Activated naive CD8-positive, alpha-beta T cell treated with anti-CD3 and anti-CD28 coated beads, Interleukin-2, amount 50 U/mL, for 24 hours (primary cell): ENCODE results near the gene SRCAP.
A peak's percentile ranks its signal among the peaks of the same experiment; 100 is the strongest.
"Not testable (repeated sequence)": the region's sequence is repeated elsewhere in the genome, so short reads cannot be mapped to it uniquely, and the experiment has no call there.

Source experiments
- ATAC-seq: fragments of 150-1000 bp; cut with Tn5 transposase; one replicate; pipeline ENCODE4 v1.10.0; 2021
- DNase-seq: peaks from one replicate; pipeline ENCODE4 v3.0.0; 2021
- H3K27ac Mint-ChIP-seq: one replicate; pipeline ENCODE4 v1.8.0; 2021; ENCODE audit warnings: mild to moderate bottlenecking, mixed read lengths
- H3K27me3 Mint-ChIP-seq: one replicate; pipeline ENCODE4 v1.8.0; 2021; ENCODE audit warnings: mixed read lengths
- H3K36me3 Mint-ChIP-seq: one replicate; pipeline ENCODE4 v1.8.0; 2021; ENCODE audit warnings: low read depth, mixed read lengths
- H3K4me1 Mint-ChIP-seq: one replicate; pipeline ENCODE4 v1.8.0; 2021; ENCODE audit warnings: mixed read lengths
- H3K4me3 Mint-ChIP-seq: one replicate; pipeline ENCODE4 v1.8.0; 2021; ENCODE audit warnings: mild to moderate bottlenecking, moderate library complexity, mixed read lengths
- H3K9me3 Mint-ChIP-seq: one replicate; pipeline ENCODE4 v1.8.0; 2021; ENCODE audit warnings: mixed read lengths

Gene SRCAP

GRCh38 chr16:30669903-30670824 is 28.8 kb upstream of the SRCAP start:
- Mint-ChIP-seq H3K4me1 (peaks cover 2% of the 10 kb centered on the region), H3K27ac (no peak overlapping the region), H3K27me3 (no peaks in the 10 kb centered on the region), H3K4me3 (no peak overlapping the region), H3K9me3 (no peaks in the 10 kb centered on the region), H3K36me3 (peaks cover 21% of the 10 kb centered on the region)
- DNase-seq (no peak), ATAC-seq (no peak)

DNA sequence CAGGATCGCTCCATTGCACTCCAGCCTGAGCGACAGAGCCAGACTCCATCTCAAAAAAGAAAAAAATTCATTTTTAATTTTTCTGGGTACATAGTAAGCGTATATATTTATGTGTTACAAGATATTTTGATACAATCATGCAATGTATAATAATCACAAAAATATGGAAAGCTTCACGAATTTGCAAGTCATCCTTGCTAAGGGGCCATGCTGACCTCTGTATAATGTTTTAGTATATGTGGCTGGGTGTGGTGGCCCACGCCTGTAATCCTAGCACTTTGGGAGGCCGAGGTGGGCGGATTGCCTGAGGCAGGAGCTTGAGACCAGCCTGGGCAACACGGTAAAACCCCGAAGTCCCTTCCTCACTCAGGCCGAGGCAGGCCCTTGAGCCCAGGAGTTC is 23.8 kb upstream of the SRCAP start:
- ATAC-seq (no peak), DNase-seq (no peak)
- Mint-ChIP-seq H3K27me3 (no peaks in the 10 kb centered on the region), H3K27ac (no peak overlapping the region), H3K36me3 (peaks cover 3% of the 10 kb centered on the region), H3K9me3 (no peaks in the 10 kb centered on the region), H3K4me1 (no peaks in the 10 kb centered on the region), H3K4me3 (no peak overlapping the region)

DNA sequence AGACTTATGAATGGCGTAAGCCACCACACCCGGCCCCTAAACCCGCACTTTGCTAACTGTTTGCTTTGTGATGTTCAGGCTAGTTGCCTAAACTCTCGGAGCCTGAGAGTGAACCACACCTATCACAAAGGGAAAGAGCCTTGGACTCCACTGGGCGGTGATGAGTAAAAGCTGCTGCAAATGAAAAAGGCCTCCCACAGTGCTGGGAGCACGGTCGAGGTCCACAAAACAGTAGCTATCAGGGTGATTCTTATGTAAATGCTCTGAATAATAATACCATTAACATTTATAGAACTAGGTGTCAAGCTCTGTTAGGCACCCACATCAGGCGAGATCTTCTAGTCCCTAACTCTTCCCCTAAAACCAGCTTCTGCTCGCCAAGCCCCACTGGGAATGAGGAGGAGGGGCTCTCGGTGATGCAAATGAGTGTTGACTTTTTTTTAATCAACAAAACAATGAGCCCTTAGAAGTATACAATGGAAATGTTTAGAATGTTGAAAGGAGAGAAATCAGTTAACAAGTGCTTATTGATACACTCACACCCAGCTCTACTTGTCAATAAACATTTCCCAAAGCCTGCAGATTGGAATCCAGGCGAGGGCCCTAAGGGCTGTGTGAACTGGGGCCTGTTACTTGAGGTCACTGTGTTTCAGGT is 20.9 kb upstream of the SRCAP start:
- H3K4me3 Mint-ChIP-seq: no peak overlapping the region
- DNase-seq: no peak
- ATAC-seq: no peak
- no peaks in the 10 kb centered on the region for H3K36me3 Mint-ChIP-seq
- no peak overlapping the region for H3K27ac Mint-ChIP-seq
- H3K4me1 Mint-ChIP-seq: no peaks in the 10 kb centered on the region
- no peaks in the 10 kb centered on the region for H3K9me3 Mint-ChIP-seq
- H3K27me3 Mint-ChIP-seq: no peaks in the 10 kb centered on the region

- H3K4me3 Mint-ChIP-seq: no peak overlapping the region
- no peaks in the 10 kb centered on the region for H3K36me3 Mint-ChIP-seq
- DNase-seq: no peak
- H3K27ac Mint-ChIP-seq: no peak overlapping the region
- H3K4me1 Mint-ChIP-seq: no peaks in the 10 kb centered on the region
- no peak for ATAC-seq
- H3K9me3 Mint-ChIP-seq: no peaks in the 10 kb centered on the region
- no peaks in the 10 kb centered on the region for H3K27me3 Mint-ChIP-seq
Measured at GRCh38 chr16:30678586-30678970, 20.4 kb upstream of the SRCAP start.

DNA sequence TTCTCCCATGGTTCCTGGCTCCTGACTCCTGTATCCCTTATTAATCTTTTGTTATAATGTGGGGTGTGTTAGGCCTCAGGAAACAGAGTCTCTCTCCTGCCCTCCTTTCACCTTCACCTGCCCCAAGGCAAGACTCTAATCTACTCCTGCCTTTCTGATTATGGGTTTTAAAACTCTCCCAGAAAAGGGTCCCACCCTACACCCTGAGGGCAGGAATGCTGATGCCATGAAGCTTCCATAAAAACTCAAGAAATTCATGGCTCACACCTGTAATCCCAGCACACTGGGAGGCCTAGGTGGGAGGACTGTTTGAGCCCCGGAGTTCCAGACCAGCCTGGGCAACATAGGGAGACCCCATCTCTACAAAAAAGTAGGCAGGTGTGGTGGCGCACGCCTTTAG is 18.6 kb upstream of the SRCAP start:
- Mint-ChIP-seq H3K9me3 (no peaks in the 10 kb centered on the region), H3K4me1 (no peaks in the 10 kb centered on the region), H3K4me3 (no peak overlapping the region), H3K27me3 (no peaks in the 10 kb centered on the region), H3K27ac (no peak overlapping the region), H3K36me3 (no peaks in the 10 kb centered on the region)
- no peak for DNase-seq
- no peak for ATAC-seq

DNA sequence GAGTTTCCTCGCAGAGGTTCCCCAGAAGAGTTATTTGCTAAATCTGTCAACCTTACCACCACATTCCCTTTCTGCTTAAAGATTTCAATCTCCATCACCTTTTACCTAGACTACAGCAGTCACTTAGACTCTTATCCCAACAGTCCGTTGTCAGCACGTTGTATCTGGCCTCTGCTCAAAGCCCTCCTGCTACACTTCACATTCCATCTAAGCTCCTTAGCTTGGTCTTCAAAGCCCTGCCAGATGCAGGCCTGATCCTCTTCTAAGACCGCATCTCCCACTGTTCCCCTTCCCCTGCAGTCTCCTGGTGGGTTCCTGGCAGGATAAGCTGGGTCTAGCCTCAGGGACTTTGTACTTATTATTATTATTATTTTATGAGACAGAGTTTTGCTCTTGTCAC is 10.3 kb upstream of the SRCAP start:
- no peak for ATAC-seq
- no peak overlapping the region for H3K4me3 Mint-ChIP-seq

GRCh38 chr16:30691907-30692306 is 7.1 kb upstream of the SRCAP start:
- ATAC-seq (no peak), DNase-seq (no peak)
- peaks cover 6% of the 10 kb centered on the region for H3K4me1 Mint-ChIP-seq
- H3K27me3 Mint-ChIP-seq: no peaks in the 10 kb centered on the region
- H3K9me3 Mint-ChIP-seq: no peaks in the 10 kb centered on the region
- no peaks in the 10 kb centered on the region for H3K36me3 Mint-ChIP-seq
- no peak overlapping the region for H3K27ac Mint-ChIP-seq
- no peak overlapping the region for H3K4me3 Mint-ChIP-seq

More for the DNA sequence above, 10.3 kb upstream of the SRCAP start:
- DNase-seq: no peak
- Mint-ChIP-seq H3K9me3 (no peaks in the 10 kb centered on the region), H3K4me1 (peaks cover 5% of the 10 kb centered on the region), H3K36me3 (no peaks in the 10 kb centered on the region), H3K27me3 (no peaks in the 10 kb centered on the region), H3K27ac (no peak overlapping the region)

DNA sequence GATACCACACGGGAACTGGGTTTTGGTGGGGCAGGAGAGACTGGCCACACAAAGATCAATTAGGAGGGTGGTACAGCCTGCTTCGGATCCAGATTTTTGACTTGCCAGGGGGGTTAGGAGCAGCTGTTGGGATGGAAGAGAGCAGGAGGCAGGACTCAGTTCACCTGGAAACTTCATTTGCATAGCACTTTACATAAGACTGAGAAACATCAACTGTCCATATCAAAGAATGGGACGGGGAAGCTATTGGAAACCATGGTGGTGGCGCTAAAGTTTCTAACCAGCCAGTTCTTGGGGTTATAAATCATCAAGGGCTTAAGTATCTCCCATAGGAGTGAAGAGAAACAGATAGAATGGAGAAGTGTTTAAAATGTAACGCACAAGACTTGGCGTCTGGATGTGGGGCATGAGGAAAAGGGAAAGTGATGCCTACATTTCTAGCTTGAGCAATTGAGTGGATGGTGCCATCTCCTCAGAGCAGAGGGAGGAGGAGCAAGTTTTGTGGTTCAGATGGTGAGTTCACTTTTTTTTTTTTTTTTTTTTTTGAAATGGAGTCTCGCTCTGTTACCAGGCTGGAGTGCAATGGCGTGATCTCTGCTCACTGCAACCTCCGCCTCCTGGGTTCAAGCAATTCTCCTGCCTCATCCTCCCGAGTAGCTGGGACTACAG is 6.4 kb upstream of the SRCAP start:
- Mint-ChIP-seq H3K4me1 (peaks cover 12% of the 10 kb centered on the region), H3K27ac (no peak overlapping the region), H3K36me3 (no peaks in the 10 kb centered on the region), H3K4me3 (no peak overlapping the region), H3K9me3 (no peaks in the 10 kb centered on the region), H3K27me3 (no peaks in the 10 kb centered on the region)
- ATAC-seq: no peak
- no peak for DNase-seq

DNA sequence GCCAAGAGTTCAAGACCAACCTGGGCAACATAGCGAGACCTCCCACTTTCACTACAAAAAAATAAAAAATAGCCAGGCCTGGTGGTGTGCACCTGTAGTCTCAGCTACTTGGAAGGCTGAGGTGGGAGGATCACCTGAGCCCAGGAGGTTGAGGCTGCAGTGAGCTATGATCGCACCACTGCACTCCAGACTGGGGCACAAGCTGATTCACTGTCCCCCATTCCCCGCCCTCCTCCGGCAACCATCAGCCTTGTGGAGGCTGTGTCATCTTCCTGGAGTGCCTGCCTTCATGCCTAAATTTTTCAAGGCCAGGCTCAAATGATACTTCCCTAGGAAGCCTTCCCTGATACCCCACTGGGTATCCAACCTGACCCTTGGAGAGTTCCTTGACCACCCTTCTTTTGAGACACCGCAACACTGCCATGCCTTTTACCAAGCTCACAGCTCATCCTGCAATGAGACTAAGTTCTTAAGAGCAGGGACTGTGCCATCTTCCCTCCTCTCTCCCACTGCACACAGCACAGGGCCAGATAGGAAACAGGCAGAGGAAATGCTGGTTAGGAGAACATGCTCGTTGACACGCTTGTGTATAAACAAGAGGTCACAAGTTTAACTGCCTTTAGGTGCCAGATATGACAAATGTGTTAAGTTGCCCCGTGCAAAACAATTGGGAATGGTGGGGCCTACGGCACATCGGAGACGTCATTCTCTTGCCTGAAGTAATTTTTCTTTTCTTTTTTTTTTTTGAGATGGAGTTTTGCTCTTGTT is 3.9 kb upstream of the SRCAP start:
- DNase-seq (no peak), ATAC-seq (no peak)
- peaks cover 8% of the 10 kb centered on the region for H3K36me3 Mint-ChIP-seq
- peaks cover 25% of the 10 kb centered on the region for H3K4me1 Mint-ChIP-seq
- H3K27ac Mint-ChIP-seq: no peak overlapping the region
- H3K4me3 Mint-ChIP-seq: no peak overlapping the region
- H3K9me3 Mint-ChIP-seq: no peaks in the 10 kb centered on the region
- H3K27me3 Mint-ChIP-seq: peaks cover 3% of the 10 kb centered on the region

DNA sequence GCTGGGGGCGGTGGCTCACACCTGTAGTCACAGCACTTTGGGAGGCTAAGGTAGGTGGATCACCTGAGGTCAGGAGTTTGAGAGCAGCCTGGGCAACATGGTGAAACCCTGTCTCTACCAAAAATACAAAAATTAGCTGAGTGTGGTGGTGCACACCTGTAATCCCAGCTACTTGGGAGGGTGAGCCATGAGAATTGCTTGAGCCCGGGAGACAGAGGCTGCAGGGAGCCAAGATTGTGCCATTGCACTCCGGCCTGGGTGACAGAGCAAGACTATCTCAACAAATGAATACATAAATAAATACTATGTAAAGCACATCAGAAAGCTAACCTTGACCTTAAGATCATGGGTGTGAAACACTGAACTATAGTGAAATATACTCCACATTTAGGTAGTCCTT is 2.3 kb upstream of the SRCAP start:
- H3K27ac Mint-ChIP-seq, H3K27me3 Mint-ChIP-seq, H3K9me3 Mint-ChIP-seq, DNase-seq, H3K4me3 Mint-ChIP-seq, ATAC-seq: not testable (repeated sequence)
- Mint-ChIP-seq H3K4me1 (peaks cover 34% of the 10 kb centered on the region), H3K36me3 (peaks cover 17% of the 10 kb centered on the region)

GRCh38 chr16:30697264-30698138 is 1.5 kb upstream of the SRCAP start:
- Mint-ChIP-seq H3K4me3 (peak overlapping the region; percentile 92), H3K4me1 (peaks cover 33% of the 10 kb centered on the region)
- no peak for DNase-seq

DNA sequence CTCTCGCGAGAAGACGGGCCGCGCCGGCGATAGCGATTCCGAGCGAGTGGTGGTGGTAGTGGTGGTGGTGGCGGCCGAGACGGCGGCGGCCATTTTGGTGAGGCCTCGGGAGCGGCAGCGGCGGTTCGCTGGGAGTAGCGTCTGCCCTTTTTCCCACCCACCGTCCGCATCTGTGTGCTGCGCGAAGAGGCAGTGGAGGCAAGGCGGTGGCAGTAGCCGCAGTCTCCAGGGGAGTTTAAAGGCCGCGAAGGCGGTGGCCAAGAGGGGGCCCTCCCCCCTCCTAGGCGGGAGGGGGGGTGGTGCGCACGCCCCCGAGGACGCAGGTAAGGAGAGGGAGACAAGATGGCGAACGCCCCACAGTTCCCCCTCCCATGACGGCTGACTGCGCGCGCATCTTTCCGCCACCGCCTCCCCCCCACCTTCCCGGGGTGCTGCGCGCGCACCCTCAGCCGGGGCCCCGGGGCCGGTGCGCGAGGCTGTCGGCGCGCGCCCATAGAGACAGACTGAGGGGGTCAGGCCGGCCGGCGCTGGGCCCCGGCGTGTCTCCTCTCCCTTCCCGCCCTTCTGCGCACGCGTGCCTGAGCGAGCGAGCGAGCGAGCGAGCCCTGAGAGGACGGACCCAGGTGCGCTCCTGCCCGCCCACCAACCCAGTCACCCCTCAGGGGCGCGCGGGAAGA is 694 bp upstream of the SRCAP start:
- peak; percentile 66 for ATAC-seq
- peak; percentile 99 for DNase-seq
- peaks cover 31% of the 10 kb centered on the region for H3K4me1 Mint-ChIP-seq
- peaks cover 3% of the 10 kb centered on the region for H3K27me3 Mint-ChIP-seq
- H3K9me3 Mint-ChIP-seq: no peaks in the 10 kb centered on the region
- H3K27ac Mint-ChIP-seq: peak overlapping the region; percentile 99
- H3K36me3 Mint-ChIP-seq: peaks cover 26% of the 10 kb centered on the region
- H3K4me3 Mint-ChIP-seq: peak overlapping the region; percentile 92

More at GRCh38 chr16:30697264-30698138, 1.5 kb upstream of the SRCAP start:
- H3K27me3 Mint-ChIP-seq: peaks cover 3% of the 10 kb centered on the region
- peak; percentile 94 for ATAC-seq
- H3K36me3 Mint-ChIP-seq: peaks cover 21% of the 10 kb centered on the region
- peak overlapping the region; percentile 99 for H3K27ac Mint-ChIP-seq
- no peaks in the 10 kb centered on the region for H3K9me3 Mint-ChIP-seq

DNA sequence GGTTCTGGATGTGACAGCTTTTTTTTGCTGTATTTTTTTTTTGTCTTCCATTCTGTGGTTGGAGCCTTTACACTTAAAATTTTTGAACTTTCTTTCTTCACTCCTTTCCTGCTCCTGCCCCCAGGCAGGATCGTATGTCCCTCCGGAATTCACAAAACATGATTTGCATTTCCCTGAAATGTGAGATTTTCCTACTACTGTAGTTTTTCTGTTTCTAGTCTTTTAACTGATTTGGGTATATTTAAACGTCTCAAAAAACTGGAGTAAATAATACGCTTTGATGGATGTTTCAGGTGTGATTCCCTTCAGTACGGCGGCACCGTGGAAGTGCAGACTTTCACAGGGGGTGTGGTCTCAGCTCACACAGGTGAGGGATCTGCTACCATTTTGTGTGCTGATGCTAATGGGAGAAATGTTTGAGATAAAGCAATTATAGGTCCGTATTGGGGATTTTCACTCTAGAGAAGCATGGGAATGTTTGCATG is 686 bp downstream of the SRCAP start:
- peak overlapping the region; percentile 92 for H3K4me3 Mint-ChIP-seq
- ATAC-seq (no peak), DNase-seq (no peak)
- H3K9me3 Mint-ChIP-seq: no peaks in the 10 kb centered on the region
- peak overlapping the region; percentile 99 for H3K27ac Mint-ChIP-seq
- H3K27me3 Mint-ChIP-seq: peaks cover 3% of the 10 kb centered on the region
- peaks cover 27% of the 10 kb centered on the region for H3K4me1 Mint-ChIP-seq
- H3K36me3 Mint-ChIP-seq: peaks cover 34% of the 10 kb centered on the region
